Measurements from ENCODE around the gene FCRL4.
"Not testable (repeated sequence)": the region's sequence is repeated elsewhere in the genome, so short reads cannot be mapped to it uniquely, and the experiment has no call there.

Gene FCRL4

DNA sequence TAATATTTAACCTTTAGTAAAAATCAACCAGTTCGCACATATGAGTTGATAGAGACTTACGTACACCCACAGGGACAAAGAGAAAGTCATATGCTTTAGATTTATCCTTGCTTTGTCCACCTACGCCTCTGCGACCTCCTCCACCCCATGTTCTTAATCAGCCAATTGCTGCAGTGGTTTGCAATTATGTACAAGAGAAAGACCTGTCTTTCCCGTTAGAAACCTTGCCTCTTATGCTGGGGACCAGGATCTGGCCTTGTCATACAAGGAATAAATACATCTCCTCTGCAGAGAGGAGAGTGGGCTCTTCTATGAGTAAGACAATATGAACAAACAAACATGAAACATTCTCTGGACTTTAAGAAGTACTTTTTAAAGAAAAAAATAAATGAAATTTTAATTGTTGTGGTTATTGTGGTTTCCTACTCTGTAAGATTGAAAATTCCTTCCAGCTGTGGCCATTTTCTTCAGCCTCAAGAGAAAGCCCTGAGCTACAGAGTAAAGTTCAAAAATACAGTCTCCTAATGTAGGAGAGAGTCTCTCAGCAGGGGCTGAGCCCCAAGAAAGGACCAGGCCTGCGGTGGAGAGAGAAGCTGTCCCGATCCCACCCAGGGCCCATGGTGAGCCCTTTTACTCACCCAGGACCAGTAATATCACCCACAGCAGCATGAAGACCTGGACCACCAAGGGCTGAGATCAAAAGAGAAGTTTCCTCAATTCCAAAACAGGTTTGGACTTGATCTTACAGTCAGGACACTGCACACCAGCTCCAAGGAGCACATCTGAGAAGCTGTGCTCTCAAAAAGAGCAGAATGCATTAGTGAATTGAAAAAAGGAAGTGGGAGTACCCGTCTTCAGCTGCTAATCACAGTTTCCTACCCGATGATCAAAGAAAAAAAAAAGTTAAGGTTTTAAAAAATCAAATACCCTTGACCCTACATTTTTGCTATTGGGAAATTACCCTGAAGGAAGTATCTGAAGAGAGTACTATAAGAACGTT, 45.9 kb downstream of the FCRL4 start, which contains the start of gene FCRL5:
Gene FCRL5, minus strand, starts transcription at position 822 of the 1,000 bp plus-strand sequence. Its CDS starts 153 bp downstream, at position 669.
- DNase-seq (ENCODE audit: low spot score): no peak

DNA sequence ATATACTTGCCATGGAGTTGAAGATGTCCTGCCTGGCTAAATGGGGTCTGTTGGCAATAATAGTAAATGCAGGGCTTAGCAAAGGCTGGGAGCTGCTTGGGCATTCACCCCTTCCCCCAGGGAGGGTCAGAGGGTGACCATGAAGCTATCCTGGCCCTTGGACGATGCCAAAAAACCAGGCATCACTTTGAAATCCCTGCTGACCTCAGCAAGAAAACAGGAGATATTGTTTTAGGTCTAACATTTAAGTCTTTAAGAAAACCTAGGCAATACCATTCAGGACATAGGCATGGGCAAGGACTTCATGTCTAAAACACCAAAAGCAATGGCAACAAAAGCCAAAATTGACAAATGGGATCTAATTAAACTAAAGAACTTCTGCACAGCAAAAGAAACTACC, 49.8 kb downstream of the FCRL4 start:
- DNase-seq (ENCODE audit: low spot score): not testable (repeated sequence)

DNA sequence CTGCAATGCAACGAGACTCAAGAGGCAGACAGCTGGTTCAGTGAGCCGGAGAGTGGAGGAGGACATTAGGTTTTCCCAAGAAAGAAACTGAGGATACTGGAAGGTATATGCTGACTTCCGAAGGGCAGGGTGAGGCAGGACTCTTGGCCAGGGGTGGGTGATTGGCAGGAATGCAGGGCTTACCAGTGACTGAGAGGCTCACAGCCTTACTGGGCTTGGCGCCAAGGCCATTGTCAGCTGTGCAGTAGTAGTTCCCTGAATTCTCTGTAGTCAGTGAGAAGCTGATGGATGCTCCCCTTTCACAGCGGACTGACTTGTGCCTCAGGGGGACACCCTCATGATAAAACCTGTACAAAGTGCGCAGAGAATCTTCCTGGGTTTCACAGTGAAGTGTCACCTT, 55.2 kb downstream of the FCRL4 start:
- peak; percentile 7 for DNase-seq (ENCODE audit: low spot score)

GRCh38 chr1:157540852-157541251, 57.0 kb downstream of the FCRL4 start:
- no peak for DNase-seq (ENCODE audit: low spot score)

DNA sequence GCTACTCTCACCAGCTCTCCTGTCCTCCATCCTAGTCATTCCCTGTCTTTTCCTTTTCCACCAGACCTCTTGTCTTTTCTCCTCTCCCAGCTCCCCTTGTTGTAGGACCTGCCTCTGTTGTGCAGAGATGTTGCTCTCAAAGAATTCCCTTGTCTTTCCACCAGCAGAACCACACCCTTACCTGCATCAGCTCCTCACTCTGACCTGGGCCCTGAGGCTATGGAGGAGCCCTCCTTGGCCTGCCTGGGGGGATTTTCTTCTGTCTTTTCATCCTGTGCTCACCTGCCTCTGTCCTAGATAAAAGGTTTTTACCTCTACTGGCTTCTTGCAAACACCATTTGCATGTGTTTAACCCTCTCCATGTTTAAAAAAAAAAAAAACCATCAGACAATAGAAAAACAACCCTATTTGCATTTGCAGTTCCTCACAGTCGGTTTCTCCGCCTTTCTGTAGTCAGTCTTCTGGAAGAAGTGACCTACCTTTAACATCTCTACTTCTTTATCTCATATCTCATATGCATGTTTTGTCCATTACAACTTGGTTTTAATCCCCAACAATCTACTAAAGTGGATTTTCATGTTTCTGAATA, 57.6 kb downstream of the FCRL4 start:
- no peak for DNase-seq (ENCODE audit: low spot score)

DNA sequence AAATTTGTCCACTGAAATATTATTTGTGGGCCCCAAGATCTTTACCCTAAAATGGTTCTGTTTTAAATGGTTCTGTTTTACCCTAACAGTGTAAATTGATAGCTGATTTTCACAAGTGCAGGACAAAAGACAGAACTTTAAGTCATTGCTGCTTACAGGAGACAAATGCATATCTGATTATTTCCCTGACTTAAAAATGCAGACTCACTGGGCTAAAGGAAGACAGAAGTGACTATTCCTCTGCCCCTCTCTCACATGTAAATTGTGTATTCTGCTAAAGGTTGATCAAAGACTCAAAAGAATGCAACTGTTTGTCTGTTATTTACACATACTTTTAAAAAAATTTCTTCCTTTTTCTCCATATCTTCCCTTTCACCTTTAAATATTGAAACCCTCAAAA, 58.3 kb downstream of the FCRL4 start:
- DNase-seq (ENCODE audit: low spot score): no peak

- DNase-seq (ENCODE audit: low spot score): no peak
These were observed 65.3 kb downstream of the FCRL4 start for GRCh38 chr1:157532569-157532968.

DNA sequence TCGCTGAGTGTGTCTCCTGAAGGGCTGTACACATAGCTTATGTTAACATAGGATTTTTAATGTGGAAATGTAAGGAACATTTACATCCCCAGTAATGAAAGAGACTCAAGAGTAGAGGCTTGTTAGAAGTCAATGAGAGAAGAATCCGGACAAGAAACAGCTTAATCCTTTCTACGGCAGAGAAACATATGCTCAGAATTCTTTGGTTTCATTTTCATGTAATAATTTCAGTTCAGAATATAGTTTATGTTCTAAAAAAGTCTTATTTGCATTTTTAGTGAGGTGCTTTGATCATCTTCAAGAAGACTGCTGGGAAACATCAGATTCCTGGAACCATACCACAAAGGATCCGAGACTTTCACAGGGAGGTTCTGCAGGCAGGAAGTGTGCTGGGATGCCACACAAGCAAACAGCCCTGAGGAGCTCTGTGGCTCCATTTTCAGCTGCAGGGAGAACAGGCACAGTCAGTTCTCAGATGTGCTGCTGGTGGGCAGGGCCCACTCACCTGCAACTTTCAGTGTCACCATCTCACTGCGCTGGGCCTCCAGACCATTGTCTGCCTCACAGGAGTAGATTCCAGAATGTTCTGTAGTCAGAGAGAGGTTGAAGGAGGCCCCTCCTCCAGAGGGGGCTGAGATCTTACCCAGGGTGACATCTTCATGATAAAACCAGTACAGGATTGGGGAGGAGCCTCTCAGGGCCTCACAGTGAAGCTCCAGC, 74.0 kb downstream of the FCRL4 start:
- DNase-seq (ENCODE audit: low spot score): no peak
